GM08714 (cell line): ENCODE measurements around the gene CHST11.
"Not testable (repeated sequence)": the region's sequence is repeated elsewhere in the genome, so short reads cannot be mapped to it uniquely, and the experiment has no call there.

ENCODE experiments used
- H3K4me3 ChIP-seq: fragments of 200-500 bp; sonication (Bioruptor generic); 2 replicates; pipeline ENCODE4 v1.5.1; 2014; ENCODE audit warnings: mild to moderate bottlenecking, low read length, inconsistent platforms
- ZNF274 ChIP-seq: IDR thresholded peaks from 2 replicates; pipeline ENCODE4 v1.6.1; 2012; ENCODE audit warnings: mild to moderate bottlenecking, low read depth, low read length

The CHST11 gene

DNA sequence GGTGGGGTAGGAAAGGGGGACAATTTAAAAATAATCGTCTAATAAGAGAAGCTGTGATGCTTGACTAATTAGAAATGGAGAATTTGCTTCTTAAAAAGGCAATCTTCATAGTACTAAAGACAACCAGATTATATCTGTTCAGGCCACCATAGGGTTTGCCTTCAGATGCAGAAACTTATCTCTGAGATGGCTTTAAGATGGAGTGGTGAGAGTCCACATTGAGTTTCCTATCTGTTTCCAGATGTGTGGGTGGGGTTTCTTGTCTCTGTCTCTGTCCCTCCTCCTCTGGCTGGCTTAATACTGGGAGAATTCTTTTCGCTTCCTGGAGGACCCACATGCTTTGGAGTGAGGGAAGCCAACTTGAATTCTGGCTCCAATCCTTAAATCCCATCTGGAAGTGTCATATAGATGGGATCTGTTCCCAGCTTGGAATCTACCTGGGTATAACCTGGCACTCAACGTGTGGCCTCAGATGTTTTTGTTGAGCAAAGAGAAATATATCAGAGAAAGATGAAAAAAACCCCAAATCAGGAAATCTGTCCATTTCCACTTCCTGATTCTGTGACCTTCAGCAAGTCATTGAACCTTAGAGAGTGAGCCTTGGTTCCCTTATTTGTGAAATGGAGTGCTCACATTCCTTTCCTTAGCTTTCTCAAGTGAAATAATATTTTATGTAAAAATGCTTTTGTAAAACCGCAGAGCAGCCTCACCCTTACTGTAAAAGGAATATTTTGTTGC lies 66.4 kb downstream of the CHST11 start:
- no peak for TF ChIP-seq ZNF274
- peak overlapping the region; percentile 42; the same call in 1 of the 2 replicates for H3K4me3 ChIP-seq

DNA sequence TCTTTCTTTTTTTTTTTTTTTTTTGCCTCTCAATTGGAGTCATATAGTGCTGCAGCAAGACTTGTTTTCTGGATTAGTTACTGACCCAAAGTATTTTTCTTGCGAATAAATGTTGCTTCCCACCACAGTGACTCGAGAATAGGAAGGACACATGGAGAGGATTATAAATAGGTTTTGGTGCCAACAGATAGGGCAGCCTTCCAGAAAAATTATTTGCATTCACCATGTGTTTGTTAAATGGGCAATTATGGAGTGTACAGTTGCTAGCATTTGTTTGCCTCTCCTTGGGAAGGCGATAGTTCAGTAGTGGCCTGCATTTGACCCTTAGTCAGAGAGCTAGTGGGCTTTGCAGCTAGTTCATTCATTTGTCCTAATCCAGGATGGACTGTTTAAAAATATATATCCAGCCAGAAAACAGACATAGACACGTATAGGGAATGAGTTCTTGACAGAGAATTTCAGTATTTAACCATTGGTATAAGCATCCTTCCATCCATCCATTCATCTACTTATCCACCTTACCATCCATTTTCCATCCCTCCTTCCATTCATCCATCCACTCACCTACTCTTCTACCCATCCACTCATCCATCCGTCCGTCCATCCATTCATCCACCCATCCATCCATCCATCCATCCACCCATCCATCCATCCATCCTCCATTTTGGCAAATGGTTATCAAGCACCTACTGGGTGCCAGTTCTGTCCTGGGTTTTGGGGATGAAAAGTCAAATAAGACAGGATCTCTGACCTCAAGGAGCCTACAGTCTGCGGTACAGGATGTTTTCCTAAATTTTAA lies 67.5 kb downstream of the CHST11 start:
- no peak for TF ChIP-seq ZNF274
- no peak overlapping the region for H3K4me3 ChIP-seq

DNA sequence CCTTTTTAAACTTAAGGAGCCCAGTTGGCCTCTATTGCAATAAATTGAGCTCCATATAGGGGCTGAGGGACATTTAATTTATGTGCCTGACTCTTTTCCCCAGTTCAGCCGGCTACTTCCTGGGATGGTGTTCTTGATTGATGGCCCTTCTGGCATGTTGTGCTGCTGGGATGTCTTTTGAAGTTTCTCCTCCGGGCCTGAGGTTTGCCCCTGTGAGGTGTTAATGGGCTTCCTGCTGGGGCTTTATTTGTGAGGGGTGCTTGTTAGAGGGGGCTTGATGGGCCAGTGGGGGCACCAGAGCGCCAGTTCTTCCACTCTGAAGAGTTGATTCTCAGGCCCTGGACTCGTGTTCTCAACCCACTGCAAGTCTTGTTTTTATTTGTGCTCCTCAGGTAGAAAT lies 69.6 kb downstream of the CHST11 start:
- H3K4me3 ChIP-seq, result no peak overlapping the region
- TF ChIP-seq ZNF274, result no peak

DNA sequence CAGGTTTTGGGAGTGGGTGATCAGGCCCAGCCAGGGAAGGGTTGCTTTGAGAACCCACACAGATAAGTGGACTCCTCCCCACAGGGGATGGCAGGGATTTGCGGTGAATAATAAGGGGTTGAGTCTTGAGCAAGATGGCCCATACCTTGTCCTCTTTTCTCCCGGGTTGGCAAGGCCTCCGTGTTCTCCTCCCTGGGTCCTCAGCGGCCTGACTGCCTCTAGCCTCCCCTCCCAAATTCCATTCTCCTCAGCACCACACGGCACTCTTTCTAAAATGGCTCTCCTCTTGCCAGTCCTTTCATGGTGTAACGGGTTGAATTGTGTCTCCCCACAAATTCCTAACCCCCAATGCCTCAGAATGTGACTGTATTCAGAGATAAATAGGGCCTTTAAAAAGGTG lies 70.0 kb downstream of the CHST11 start:
- TF ChIP-seq ZNF274, result no peak
- no peak overlapping the region for H3K4me3 ChIP-seq

DNA sequence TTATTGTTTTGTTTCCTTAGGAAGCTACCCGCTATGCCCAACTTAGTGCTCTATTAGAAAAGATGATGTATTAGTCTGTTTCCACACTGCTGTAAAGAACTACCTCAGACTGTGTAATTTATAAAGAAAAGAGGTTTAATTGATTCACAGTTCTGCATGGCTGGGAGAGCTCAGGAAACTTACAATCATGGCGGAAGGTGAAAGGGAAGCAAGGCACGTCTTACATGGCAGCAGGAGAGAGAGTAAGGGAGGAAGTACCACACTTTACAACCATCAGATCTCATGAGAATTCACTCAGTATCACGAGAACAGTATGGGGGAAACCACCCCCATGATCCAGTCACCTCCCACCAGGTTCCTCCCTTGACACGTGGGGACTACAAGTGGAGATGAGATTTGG lies 70.9 kb downstream of the CHST11 start:
- not testable (repeated sequence) for H3K4me3 ChIP-seq

DNA sequence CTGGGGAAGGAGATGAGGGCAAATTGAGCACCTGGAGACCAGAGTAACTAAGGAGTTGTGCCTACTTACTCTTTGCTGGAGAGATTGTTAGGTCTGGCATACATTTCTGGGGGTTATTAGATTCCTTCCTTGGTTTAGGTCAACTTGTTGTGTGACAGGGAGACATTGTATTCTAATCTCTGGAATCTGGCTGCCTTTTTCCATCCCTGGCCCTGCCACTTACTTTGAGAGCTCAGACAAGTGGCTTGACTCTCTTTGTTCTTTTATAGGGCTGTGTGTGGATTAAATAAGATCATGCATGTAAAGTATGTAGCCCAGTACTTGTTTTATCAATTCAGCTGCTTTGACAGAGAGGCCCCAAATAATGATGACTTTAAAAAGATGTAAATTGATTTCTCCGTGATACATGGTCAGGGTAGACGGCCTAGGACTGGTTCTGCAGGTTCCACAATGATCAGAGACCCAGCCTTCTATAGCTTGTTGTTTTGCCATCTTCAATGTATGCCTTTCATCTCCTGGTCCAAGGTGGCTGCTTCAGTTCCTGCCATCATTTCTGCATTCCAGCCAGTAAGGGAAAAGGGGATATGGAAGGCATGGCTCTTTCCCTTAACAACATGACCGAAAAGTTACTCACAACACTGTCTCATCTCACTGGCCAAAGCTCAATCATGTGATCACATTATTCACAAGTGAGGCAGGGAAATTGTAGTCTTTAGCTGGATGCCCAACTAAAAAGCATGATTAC lies 72.6 kb downstream of the CHST11 start:
- no peak overlapping the region for H3K4me3 ChIP-seq
- TF ChIP-seq ZNF274, result no peak

DNA sequence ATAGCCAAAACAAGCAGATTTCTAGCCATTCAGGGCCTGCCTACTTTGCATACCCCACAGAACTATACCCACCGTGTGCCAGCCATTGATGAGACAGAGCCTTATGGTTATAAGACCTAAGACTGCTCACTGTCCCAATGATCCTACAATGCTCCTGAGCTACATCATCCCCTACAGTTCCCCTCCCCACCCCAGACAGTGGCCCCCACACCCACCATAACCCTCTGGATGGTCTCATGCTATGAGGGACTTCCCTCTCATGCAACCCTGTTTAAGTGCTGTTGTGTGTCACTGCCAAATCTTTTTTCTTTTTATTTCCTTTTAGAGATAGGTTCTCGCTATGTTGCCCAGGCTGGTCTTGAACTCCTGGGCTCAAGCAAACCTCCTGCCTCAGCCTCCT lies 75.9 kb downstream of the CHST11 start:
- TF ChIP-seq ZNF274, result no peak
- no peak overlapping the region for H3K4me3 ChIP-seq

DNA sequence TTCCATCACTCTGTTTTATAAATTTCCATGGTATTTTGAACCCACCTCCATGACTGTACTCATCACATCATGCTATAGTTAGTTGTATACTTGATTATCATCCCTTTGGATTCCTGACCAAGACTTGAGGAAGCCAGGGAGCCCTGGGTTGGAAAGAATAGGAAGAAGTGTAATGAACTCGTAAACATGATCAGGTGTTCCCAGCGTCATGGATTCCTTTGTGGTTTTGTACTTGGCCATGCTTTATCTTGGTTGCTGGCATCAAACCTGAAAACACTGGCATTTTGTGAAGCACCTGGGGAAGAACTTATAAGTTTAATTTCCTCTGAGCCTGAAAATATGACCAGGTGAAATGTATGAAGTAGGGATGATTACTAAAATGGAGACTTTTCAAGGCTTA lies 76.4 kb downstream of the CHST11 start:
- no peak for TF ChIP-seq ZNF274
- H3K4me3 ChIP-seq, result no peak overlapping the region

DNA sequence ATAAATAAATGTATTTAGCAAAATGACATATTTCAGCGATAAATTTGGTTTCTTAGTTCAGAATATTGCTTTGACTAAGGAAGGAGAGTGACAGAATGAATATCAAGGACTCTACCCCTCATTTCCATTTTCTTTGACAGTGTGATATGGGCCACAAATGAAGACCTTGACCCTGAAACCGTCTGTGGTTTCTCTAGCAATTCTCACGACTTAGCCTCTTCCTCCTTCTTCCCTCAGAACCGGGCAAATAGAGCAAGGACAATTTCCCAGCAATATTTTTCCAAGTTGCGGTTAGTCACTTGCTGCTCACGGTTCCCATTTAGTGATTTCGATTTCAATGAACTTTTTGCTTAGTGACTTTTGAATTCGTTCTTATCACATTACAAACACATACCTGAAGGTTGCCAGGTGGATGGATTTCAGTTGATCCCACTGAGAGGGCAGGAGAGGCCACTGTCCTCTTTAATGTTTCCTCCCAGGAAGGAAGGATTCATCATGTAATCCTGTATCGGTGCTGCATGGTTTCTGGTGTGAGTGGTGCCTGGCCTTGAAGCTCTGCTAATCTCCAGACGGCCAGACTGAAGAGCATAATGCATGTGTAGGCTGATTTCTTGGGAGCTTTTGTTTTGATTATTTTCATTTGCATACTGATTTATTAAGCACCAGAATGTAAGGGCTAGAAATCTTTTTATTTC lies 77.6 kb downstream of the CHST11 start:
- no peak overlapping the region for H3K4me3 ChIP-seq
- TF ChIP-seq ZNF274, result no peak

DNA sequence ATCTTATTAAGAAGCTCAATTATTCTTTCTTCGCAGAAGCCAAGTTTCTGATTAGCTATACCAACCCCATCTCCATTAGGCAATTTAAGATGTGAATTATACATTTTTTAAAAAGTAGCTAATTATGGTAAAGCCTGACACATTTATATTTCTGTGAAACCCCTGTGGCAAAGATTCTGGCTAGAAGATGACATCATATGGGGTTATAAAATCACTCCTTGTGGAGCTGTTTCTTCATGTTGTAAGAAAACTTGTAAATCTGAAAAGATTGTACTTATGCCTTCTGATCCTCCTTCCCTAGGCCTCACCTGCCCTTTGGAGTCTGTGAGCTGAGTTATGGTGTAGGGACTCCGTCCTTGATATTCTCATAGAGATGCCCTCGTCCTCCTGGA lies 78.1 kb downstream of the CHST11 start:
- TF ChIP-seq ZNF274, result no peak
- no peak overlapping the region for H3K4me3 ChIP-seq

DNA sequence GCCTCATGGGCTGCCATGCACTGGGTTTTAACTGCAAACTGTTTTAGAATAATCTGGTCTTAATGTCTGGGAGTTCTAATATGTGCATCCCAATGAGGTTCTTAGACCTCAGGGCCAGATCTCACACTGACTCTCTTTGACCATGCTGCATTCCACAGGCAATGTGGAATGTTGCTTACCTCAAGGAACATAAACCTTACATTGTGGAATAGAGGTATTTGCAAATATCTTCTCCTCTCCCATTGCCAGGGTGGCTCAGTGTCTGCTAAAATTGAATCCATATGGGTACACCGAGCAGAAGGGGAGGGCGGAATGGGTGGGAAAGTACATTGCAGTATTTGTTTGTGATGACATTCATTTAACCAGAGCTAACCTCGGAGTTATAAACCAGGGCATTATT lies 78.6 kb downstream of the CHST11 start:
- H3K4me3 ChIP-seq, result no peak overlapping the region
- no peak for TF ChIP-seq ZNF274

DNA sequence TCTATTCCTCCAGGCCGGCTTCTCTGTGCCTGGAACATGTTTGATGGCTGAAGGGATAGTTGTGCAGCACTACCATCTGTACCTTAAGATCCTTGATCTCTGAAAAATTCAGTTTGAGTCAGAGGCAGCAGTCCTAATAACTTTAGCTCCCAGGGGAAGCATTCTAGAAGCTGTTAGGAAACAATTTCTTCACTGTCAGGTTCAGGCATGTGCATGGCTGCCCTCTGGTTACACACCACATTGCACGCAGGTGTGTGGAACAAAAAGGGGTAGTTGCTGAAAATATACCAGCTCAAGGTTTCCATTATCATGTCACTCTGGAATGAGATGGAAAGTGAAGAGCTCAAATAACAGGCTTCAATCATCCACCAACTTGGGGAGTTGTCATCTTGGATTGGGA lies 80.1 kb downstream of the CHST11 start:
- no peak overlapping the region for H3K4me3 ChIP-seq
- no peak for TF ChIP-seq ZNF274

DNA sequence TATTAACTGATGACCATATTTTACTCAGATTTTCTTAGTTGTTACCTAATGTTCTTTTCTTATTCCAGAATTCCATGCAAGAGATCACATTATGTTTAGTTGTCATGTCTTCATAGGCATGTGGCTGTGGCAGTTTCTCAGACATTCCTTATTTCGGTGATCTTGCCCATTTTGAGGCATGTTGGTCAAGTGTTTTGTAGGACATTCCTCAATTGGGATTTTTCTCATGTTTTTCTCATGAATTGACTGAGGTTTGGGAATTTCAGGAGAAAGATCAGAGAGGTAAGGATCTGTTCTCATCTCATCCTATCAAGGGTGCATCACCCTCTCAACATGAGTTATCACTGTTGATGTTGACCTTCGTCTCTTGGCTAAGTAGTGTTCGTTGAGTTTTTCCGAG lies 81.3 kb downstream of the CHST11 start:
- TF ChIP-seq ZNF274, result no peak
- H3K4me3 ChIP-seq, result no peak overlapping the region

DNA sequence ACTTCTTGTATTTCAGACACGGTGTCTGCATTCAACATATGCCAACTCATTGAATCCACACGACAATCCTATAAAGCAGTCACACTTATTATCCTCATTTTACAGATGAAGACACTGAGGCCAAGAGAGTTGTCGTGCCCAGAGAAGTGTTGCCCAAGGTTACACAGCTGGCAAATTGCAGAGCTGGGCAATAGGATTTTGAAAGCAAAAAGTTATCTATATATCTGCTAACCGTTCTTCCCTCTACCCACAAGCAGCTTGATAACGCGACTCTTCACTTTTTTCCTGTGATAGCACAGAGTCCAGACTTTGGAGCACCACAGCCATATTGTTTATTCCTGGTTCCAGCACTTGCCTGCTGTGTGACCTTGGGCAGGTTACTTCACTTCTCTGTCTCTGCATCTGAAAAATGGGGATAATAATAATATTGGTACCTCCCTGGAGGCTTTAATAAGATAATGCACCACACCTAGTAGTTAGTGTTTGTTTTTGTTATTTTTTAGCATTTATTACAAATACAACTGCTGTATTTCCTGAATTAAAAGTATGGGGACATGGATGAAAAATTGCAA lies 82.2 kb downstream of the CHST11 start:
- TF ChIP-seq ZNF274, result no peak
- H3K4me3 ChIP-seq, result no peak overlapping the region
